Fibroblast of the conjunctiva (primary cell): ENCODE results near the gene PIGK.

Source experiments
- DNase-seq: peaks from one replicate; pipeline ENCODE4 v3.0.0-alpha.2; 2010; ENCODE audit warnings: low read depth

Gene PIGK

GRCh38 chr1:77096496-77097255 is 122.6 kb downstream of the PIGK start:
- no peak for DNase-seq

- no peak for DNase-seq
These were observed 124.0 kb downstream of the PIGK start for GRCh38 chr1:77095236-77095635.

GRCh38 chr1:77089756-77090155 is 129.5 kb downstream of the PIGK start:
- no peak for DNase-seq

- DNase-seq = no peak
These were observed 134.1 kb downstream of the PIGK start for GRCh38 chr1:77085109-77085508.

GRCh38 chr1:77084457-77084856 is 134.8 kb downstream of the PIGK start:
- DNase-seq = no peak

GRCh38 chr1:77081834-77082233 is 137.4 kb downstream of the PIGK start:
- no peak for DNase-seq

- DNase-seq = no peak
These were observed 142.5 kb downstream of the PIGK start for GRCh38 chr1:77076759-77077158.

GRCh38 chr1:77068013-77068412 is 151.2 kb downstream of the PIGK start:
- no peak for DNase-seq

GRCh38 chr1:77065693-77066342 is 153.4 kb downstream of the PIGK start:
- DNase-seq = no peak

GRCh38 chr1:77064246-77064645 is 155.0 kb downstream of the PIGK start:
- DNase-seq = no peak

GRCh38 chr1:77063118-77063517 is 156.1 kb downstream of the PIGK start:
- no peak for DNase-seq

GRCh38 chr1:77061162-77061561 is 158.1 kb downstream of the PIGK start:
- DNase-seq = no peak

GRCh38 chr1:77060000-77060399 is 159.2 kb downstream of the PIGK start:
- DNase-seq = no peak

GRCh38 chr1:77057994-77058585 is 161.1 kb downstream of the PIGK start:
- DNase-seq = no peak

GRCh38 chr1:77056525-77056924 is 162.7 kb downstream of the PIGK start:
- DNase-seq = no peak

- no peak for DNase-seq
These were observed 167.8 kb downstream of the PIGK start for GRCh38 chr1:77051425-77051824.

GRCh38 chr1:77048615-77049005 is 170.6 kb downstream of the PIGK start:
- DNase-seq = no peak

GRCh38 chr1:77047978-77048614 is 171.1 kb downstream of the PIGK start:
- DNase-seq = no peak

- DNase-seq = no peak
These were observed 171.7 kb downstream of the PIGK start for GRCh38 chr1:77047575-77047974.

- no peak for DNase-seq
These were observed 174.9 kb downstream of the PIGK start for GRCh38 chr1:77044133-77044849.

GRCh38 chr1:77040826-77041225 is 178.4 kb downstream of the PIGK start:
- DNase-seq = no peak

- DNase-seq = peak; percentile 98
These were observed 179.5 kb downstream of the PIGK start for GRCh38 chr1:77039739-77040138.
